Psoas muscle (tissue), 8 donors: ENCODE measurements around the gene FBRSL1. TPM values are rescaled to one million over a fixed set of nuclear protein-coding genes. Genes with fewer than 3 reads are reported as not detected.
A peak's percentile ranks its signal among the peaks of the same experiment; 100 is the strongest.

Experiments
- ATAC-seq, 4 donors: fragments of 200-7000 bp; cut with Tn5 transposase; one replicate each; pipeline ENCODE4 v1.9.1; 2020; ENCODE audit warnings: moderate library complexity in 3 of 4, mild to moderate bottlenecking in 2 of 4
- DNase-seq, 2 donors: peaks; one replicate each; pipeline ENCODE4 v3.0.0-alpha.2; 2020
- H3K27ac ChIP-seq: fragments of 200-600 bp; one replicate; pipeline ENCODE4 v1.8.0; 2022
- H3K27me3 ChIP-seq, 3 donors: fragments of 200-600 bp in 1 of 3; one replicate each; pipeline versions ENCODE4 v1.6.1 to v1.8.0; 2013 to 2022; ENCODE audit warnings: low read length in 2 of 3, mild to moderate bottlenecking in 2 of 3, moderate library complexity in 1 of 3; ENCODE audit not compliant: insufficient read depth in 3 of 3
- H3K36me3 ChIP-seq, 2 donors: fragments of 200-600 bp in 1 of 2; one replicate each; pipeline versions ENCODE4 v1.6.1 to v1.8.0; 2013 to 2022; ENCODE audit warnings: low read depth in 1 of 2, mild to moderate bottlenecking in 1 of 2, moderate library complexity in 1 of 2; ENCODE audit not compliant: insufficient read depth in 1 of 2
- H3K4me1 ChIP-seq: fragments of 200-600 bp; one replicate; pipeline ENCODE4 v1.8.0; 2022
- H3K4me3 ChIP-seq: fragments of 200-600 bp; one replicate; pipeline ENCODE4 v1.8.0; 2022; ENCODE audit warnings: mild to moderate bottlenecking
- H3K9me3 ChIP-seq: fragments of 200-600 bp; one replicate; pipeline ENCODE4 v1.8.0; 2022
- CTCF ChIP-seq: fragments of 200-600 bp; IDR thresholded peaks from one replicate; pipeline ENCODE4 v1.8.0; 2022; ENCODE audit warnings: antibody characterized with exemption
- WGBS, 3 donors: extraction: QIAGEN DNeasy Blood & Tissue Kit; methylation state at CpG; one replicate each; pipeline versions ENCODE4 v1.1.6 to v1.1.7; 2013; 5-methylcytosine and 5-hydroxymethylcytosine counted together
- intact Hi-C, 2 donors: fragments of 100-400 bp; cut with DNase I; formaldehyde crosslinking; loops; one replicate each; pipeline versions ENCODE4 v1.11.0 to v1.14.2; 2022
- polyA plus RNA-seq, 3 donors: library from polyadenylated mRNA; stranded (reverse); fragments of 200-250 nt; gene quantifications; one replicate each; pipeline ENCODE4 v1.2.3, GENCODE V29; 2013
- total RNA-seq, 4 donors: library from RNA; stranded (reverse); fragmentation: NEBNext Ultra II Directional in 2 of 4; extraction: Animal tissue kit (Norgen Biotek cat#: 25700) in 2 of 4; gene quantifications; one replicate each; pipeline versions ENCODE4 v1.2.1 to v1.2.4, GENCODE V29; 2021 to 2023
- donor health status: healthy with polysubstance abuse.
- donor health status: DM: no; HTN: no; CAD: no; lungs with moderate emphysema.
- donor health status: Bipolar disorder and iron deficiency.
- donor health status: healthy.
- donor health status: DM: yes; HTN: yes; CAD: no.
- donor health status: DM: no; HTN: no; CAD: no.
- donor health status: DM: no; HTN: no; CAD: no.
- donor health status: DM: yes; HTN: yes; CAD: no.

FBRSL1 gene
- total and polyA plus RNA-seq, 7 donors: 23.0 to 54.5 (median 40.1) TPM

GRCh38 chr12:132492951-132493350, 3.0 kb downstream of the FBRSL1 start:
- Histone ChIP-seq H3K4me3 (no peak overlapping the region), H3K4me1 (peaks cover 64% of the 10 kb centered on the region), H3K27me3 (no peaks in the 10 kb centered on the region), H3K9me3 (no peaks in the 10 kb centered on the region), H3K36me3 (no peaks in the 10 kb centered on the region), H3K27ac (no peak overlapping the region)
- intact Hi-C loops: no loop called here
- TF ChIP-seq CTCF: no peak
- DNase-seq: no peak
- 73 to 84% (median 83%) methylated on average over 12 of the region's 12 CpGs for WGBS, 3 donors
- no peak for ATAC-seq

- Histone ChIP-seq H3K27ac (peak overlapping the region; percentile 74), H3K36me3 (no peaks in the 10 kb centered on the region), H3K4me1 (peaks cover 70% of the 10 kb centered on the region), H3K27me3 (no peaks in the 10 kb centered on the region), H3K9me3 (no peaks in the 10 kb centered on the region), H3K4me3 (no peak overlapping the region)
- intact Hi-C loops: no loop called here
- WGBS, 3 donors: 77 to 87% (median 86%) methylated on average over 16 to 18 of the region's 18 CpGs
- ATAC-seq (no peak), DNase-seq (no peak)
- no peak for TF ChIP-seq CTCF
These were observed 3.7 kb downstream of the FBRSL1 start for GRCh38 chr12:132493482-132494178.

GRCh38 chr12:132494294-132495164, 4.6 kb downstream of the FBRSL1 start:
- WGBS, 3 donors: 58 to 71% (median 64%) methylated on average over 24 to 25 of the region's 25 CpGs
- DNase-seq (no peak), ATAC-seq (peak in 2 of 4 donors; percentile 13 to 26)
- no peaks in the 10 kb centered on the region for H3K27me3 ChIP-seq
- H3K9me3 ChIP-seq: no peaks in the 10 kb centered on the region
- TF ChIP-seq CTCF: no peak
- H3K27ac ChIP-seq: peak overlapping the region; percentile 74
- intact Hi-C loops: no loop called here
- H3K36me3 ChIP-seq: no peaks in the 10 kb centered on the region
- H3K4me3 ChIP-seq: peak overlapping the region; percentile 32
- peaks cover 77% of the 10 kb centered on the region for H3K4me1 ChIP-seq

GRCh38 chr12:132495165-132495544, 5.2 kb downstream of the FBRSL1 start:
- Histone ChIP-seq H3K4me1 (peaks cover 83% of the 10 kb centered on the region), H3K27me3 (no peaks in the 10 kb centered on the region), H3K9me3 (no peaks in the 10 kb centered on the region), H3K4me3 (peak overlapping the region; percentile 32), H3K36me3 (no peaks in the 10 kb centered on the region), H3K27ac (peak overlapping the region; percentile 74)
- DNase-seq (no peak), ATAC-seq (no peak)
- TF ChIP-seq CTCF: no peak
- WGBS, 3 donors: 43 to 55% (median 51%) methylated on average over 9 of the region's 9 CpGs
- intact Hi-C loops: no loop called here
